ENCODE data around the gene PCDH18. TPM values are rescaled to one million over a fixed set of nuclear protein-coding genes. Genes with fewer than 3 reads are reported as not detected.

PCDH18 gene
- total and polyA plus RNA-seq, 2 experiments from 2014 or later, result 19.5 to 68.1 TPM

DNA sequence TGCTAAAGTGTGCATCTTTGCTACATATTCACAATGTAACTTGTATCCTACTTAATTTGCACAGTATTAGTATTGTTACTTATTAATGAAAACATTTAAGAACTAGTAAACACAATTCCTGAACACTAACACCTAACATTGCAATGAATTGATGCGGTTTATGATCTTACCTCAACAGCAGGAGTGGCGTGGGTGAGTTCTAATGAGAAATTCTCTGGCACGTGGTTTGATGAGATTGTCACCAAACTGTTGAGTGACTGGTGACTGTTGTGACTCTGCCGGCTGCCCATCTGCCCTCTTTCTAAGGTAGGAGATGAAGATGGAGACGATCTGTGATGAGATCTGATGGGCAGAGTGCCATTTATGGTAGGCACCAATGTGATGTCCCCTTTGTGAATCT is 2.9 kb downstream of the PCDH18 start:
- Histone ChIP-seq H3K27ac (ENCODE audit: low read depth) (no peak overlapping the region), H3K9me2 (ENCODE audit: insufficient read depth) (no peaks in the 10 kb centered on the region), H3K79me2 (replicated peaks; ENCODE audit: insufficient read depth) (peaks cover 67% of the 10 kb centered on the region), H2AFZ (no peak overlapping the region), H3K36me3 (ENCODE audit: insufficient read depth) (peaks cover 42% of the 10 kb centered on the region), H3K4me2 (peak overlapping the region; percentile 77), H3K4me1 (ENCODE audit: insufficient read depth) (peaks cover 33% of the 10 kb centered on the region), H3K4me3 (peak overlapping the region; percentile 80), H4K20me1 (replicated peaks; ENCODE audit: insufficient read depth) (peaks cover 15% of the 10 kb centered on the region), H3F3A (replicated peaks; ENCODE audit: low read depth) (no peaks in the 10 kb centered on the region), H3K27me3 (ENCODE audit: insufficient read depth) (no peaks in the 10 kb centered on the region)
- TF ChIP-seq CREB1 (CRISPR knock-in tag; IDR thresholded peaks at IDR 0.05; ENCODE audit: low read depth) (no peak), EZH2 (IDR thresholded peaks at IDR 0.05; ENCODE audit: low read depth, unreplicated experiment) (no peak), NANOG (IDR thresholded peaks at IDR 0.05; ENCODE audit: borderline replicate concordance) (no peak), EZH2phosphoT487 (IDR thresholded peaks at IDR 0.05; ENCODE audit: unreplicated experiment) (no peak)
- Mint-ChIP-seq H3K9me3 (no peaks in the 10 kb centered on the region), H3K4me1 (peaks cover 12% of the 10 kb centered on the region), H3K27ac (no peak overlapping the region), H3K4me3 (no peak overlapping the region), H3K27me3 (ENCODE audit: insufficient read depth, low read depth, poor library complexity) (peaks cover 2% of the 10 kb centered on the region), H3K36me3 (ENCODE audit: low read depth) (peaks cover 36% of the 10 kb centered on the region)
- ATAC-seq, result no peak
- no peak for DNase-seq (ENCODE audit: low spot score)

DNA sequence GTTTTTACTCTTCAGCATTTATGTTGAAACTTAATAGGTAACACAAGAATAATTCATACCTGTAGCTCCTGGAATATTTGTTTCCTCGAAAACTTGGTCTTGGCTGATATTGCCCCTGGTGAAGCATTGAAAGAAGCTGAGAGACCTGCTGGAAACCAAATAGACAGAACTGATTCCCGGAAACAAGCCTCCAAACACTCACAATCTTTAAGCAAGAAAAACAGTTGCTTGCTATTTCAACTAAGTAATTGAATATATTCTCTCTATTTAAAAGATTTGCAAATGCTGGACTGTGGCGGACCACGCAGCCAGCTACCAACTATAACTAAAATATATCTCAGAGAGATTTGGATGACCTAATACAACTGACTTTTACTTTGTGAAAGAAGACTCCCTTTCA is 3.6 kb downstream of the PCDH18 start:
- Histone ChIP-seq H3F3A (replicated peaks; ENCODE audit: low read depth) (no peaks in the 10 kb centered on the region), H3K27me3 (ENCODE audit: insufficient read depth) (no peaks in the 10 kb centered on the region), H3K9me2 (ENCODE audit: insufficient read depth) (no peaks in the 10 kb centered on the region), H3K4me1 (ENCODE audit: insufficient read depth) (peaks cover 25% of the 10 kb centered on the region), H2AFZ (no peak overlapping the region), H3K27ac (ENCODE audit: low read depth) (no peak overlapping the region; the same call in 1 of the 2 replicates), H3K4me2 (peak overlapping the region; percentile 77), H4K20me1 (replicated peaks; ENCODE audit: insufficient read depth) (peaks cover 15% of the 10 kb centered on the region), H3K4me3 (peak overlapping the region; percentile 80), H3K79me2 (replicated peaks; ENCODE audit: insufficient read depth) (peaks cover 70% of the 10 kb centered on the region), H3K36me3 (ENCODE audit: insufficient read depth) (peaks cover 42% of the 10 kb centered on the region)
- ATAC-seq (no peak), DNase-seq (ENCODE audit: low spot score) (no peak)
- Mint-ChIP-seq H3K4me1 (peaks cover 5% of the 10 kb centered on the region), H3K36me3 (ENCODE audit: low read depth) (peaks cover 39% of the 10 kb centered on the region), H3K27me3 (ENCODE audit: insufficient read depth, low read depth, poor library complexity) (peaks cover 2% of the 10 kb centered on the region), H3K9me3 (no peaks in the 10 kb centered on the region), H3K27ac (no peak overlapping the region), H3K4me3 (peak overlapping the region; percentile 62)
- TF ChIP-seq ZNF114 (CRISPR knock-in tag; IDR thresholded peaks at IDR 0.05) (no peak), JUNB (IDR thresholded peaks at IDR 0.05; ENCODE audit: unreplicated experiment) (no peak), CREB1 (CRISPR knock-in tag; IDR thresholded peaks at IDR 0.05; ENCODE audit: low read depth) (no peak), STAT1 (IDR thresholded peaks at IDR 0.05; ENCODE audit: unreplicated experiment) (no peak), EZH2phosphoT487 (IDR thresholded peaks at IDR 0.05; ENCODE audit: unreplicated experiment) (no peak), NANOG (IDR thresholded peaks at IDR 0.05; ENCODE audit: borderline replicate concordance) (no peak), POLR2AphosphoS5 (IDR thresholded peaks at IDR 0.05; ENCODE audit: low read depth) (no peak), ZNF331 (CRISPR knock-in tag; IDR thresholded peaks at IDR 0.05; ENCODE audit: low read depth) (no peak), EZH2 (IDR thresholded peaks at IDR 0.05; ENCODE audit: low read depth, unreplicated experiment) (no peak)
- TF ChIP-seq, protein P1, sequence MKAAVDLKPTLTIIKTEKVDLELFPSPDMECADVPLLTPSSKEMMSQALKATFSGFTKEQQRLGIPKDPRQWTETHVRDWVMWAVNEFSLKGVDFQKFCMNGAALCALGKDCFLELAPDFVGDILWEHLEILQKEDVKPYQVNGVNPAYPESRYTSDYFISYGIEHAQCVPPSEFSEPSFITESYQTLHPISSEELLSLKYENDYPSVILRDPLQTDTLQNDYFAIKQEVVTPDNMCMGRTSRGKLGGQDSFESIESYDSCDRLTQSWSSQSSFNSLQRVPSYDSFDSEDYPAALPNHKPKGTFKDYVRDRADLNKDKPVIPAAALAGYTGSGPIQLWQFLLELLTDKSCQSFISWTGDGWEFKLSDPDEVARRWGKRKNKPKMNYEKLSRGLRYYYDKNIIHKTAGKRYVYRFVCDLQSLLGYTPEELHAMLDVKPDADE (IDR thresholded peaks at IDR 0.05), result no peak
- TF ChIP-seq, protein P2, sequence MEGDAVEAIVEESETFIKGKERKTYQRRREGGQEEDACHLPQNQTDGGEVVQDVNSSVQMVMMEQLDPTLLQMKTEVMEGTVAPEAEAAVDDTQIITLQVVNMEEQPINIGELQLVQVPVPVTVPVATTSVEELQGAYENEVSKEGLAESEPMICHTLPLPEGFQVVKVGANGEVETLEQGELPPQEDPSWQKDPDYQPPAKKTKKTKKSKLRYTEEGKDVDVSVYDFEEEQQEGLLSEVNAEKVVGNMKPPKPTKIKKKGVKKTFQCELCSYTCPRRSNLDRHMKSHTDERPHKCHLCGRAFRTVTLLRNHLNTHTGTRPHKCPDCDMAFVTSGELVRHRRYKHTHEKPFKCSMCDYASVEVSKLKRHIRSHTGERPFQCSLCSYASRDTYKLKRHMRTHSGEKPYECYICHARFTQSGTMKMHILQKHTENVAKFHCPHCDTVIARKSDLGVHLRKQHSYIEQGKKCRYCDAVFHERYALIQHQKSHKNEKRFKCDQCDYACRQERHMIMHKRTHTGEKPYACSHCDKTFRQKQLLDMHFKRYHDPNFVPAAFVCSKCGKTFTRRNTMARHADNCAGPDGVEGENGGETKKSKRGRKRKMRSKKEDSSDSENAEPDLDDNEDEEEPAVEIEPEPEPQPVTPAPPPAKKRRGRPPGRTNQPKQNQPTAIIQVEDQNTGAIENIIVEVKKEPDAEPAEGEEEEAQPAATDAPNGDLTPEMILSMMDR (conservative IDR thresholded peaks at IDR 0.05; ENCODE audit: low read depth in 2 of 2), result no peak
- TF ChIP-seq, protein P3, sequence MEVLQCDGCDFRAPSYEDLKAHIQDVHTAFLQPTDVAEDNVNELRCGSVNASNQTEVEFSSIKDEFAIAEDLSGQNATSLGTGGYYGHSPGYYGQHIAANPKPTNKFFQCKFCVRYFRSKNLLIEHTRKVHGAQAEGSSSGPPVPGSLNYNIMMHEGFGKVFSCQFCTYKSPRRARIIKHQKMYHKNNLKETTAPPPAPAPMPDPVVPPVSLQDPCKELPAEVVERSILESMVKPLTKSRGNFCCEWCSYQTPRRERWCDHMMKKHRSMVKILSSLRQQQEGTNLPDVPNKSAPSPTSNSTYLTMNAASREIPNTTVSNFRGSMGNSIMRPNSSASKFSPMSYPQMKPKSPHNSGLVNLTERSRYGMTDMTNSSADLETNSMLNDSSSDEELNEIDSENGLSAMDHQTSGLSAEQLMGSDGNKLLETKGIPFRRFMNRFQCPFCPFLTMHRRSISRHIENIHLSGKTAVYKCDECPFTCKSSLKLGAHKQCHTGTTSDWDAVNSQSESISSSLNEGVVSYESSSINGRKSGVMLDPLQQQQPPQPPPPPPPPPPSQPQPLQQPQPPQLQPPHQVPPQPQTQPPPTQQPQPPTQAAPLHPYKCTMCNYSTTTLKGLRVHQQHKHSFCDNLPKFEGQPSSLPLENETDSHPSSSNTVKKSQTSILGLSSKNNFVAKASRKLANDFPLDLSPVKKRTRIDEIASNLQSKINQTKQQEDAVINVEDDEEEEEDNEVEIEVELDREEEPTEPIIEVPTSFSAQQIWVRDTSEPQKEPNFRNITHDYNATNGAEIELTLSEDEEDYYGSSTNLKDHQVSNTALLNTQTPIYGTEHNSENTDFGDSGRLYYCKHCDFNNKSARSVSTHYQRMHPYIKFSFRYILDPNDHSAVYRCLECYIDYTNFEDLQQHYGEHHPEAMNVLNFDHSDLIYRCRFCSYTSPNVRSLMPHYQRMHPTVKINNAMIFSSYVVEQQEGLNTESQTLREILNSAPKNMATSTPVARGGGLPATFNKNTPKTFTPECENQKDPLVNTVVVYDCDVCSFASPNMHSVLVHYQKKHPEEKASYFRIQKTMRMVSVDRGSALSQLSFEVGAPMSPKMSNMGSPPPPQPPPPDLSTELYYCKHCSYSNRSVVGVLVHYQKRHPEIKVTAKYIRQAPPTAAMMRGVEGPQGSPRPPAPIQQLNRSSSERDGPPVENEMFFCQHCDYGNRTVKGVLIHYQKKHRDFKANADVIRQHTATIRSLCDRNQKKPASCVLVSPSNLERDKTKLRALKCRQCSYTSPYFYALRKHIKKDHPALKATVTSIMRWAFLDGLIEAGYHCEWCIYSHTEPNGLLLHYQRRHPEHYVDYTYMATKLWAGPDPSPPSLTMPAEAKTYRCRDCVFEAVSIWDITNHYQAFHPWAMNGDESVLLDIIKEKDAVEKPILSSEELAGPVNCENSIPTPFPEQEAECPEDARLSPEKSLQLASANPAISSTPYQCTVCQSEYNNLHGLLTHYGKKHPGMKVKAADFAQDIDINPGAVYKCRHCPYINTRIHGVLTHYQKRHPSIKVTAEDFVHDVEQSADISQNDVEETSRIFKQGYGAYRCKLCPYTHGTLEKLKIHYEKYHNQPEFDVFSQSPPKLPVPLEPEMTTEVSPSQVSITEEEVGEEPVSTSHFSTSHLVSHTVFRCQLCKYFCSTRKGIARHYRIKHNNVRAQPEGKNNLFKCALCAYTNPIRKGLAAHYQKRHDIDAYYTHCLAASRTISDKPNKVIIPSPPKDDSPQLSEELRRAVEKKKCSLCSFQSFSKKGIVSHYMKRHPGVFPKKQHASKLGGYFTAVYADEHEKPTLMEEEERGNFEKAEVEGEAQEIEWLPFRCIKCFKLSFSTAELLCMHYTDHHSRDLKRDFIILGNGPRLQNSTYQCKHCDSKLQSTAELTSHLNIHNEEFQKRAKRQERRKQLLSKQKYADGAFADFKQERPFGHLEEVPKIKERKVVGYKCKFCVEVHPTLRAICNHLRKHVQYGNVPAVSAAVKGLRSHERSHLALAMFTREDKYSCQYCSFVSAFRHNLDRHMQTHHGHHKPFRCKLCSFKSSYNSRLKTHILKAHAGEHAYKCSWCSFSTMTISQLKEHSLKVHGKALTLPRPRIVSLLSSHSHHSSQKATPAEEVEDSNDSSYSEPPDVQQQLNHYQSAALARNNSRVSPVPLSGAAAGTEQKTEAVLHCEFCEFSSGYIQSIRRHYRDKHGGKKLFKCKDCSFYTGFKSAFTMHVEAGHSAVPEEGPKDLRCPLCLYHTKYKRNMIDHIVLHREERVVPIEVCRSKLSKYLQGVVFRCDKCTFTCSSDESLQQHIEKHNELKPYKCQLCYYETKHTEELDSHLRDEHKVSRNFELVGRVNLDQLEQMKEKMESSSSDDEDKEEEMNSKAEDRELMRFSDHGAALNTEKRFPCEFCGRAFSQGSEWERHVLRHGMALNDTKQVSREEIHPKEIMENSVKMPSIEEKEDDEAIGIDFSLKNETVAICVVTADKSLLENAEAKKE (CRISPR knock-in tag; IDR thresholded peaks at IDR 0.05), result no peak
